ENCODE data around the gene KASH5. TPM values are rescaled to one million over a fixed set of nuclear protein-coding genes. Genes with fewer than 3 reads are reported as not detected.

Gene KASH5
- total and polyA plus RNA-seq, 2 experiments from 2014 or later = 0.44 TPM; not detected in 1

- H3K4me1 Mint-ChIP-seq = peaks cover 9% of the 10 kb centered on the region
- Histone ChIP-seq H2AFZ (no peak overlapping the region; the same call in 1 of the 2 replicates), H3K9me2 (ENCODE audit: insufficient read depth) (no peaks in the 10 kb centered on the region), H3K4me1 (ENCODE audit: insufficient read depth) (no peaks in the 10 kb centered on the region), H3K4me2 (no peak overlapping the region), H3K36me3 (ENCODE audit: insufficient read depth) (no peaks in the 10 kb centered on the region), H3K4me3 (no peak overlapping the region), H3K27me3 (ENCODE audit: insufficient read depth) (no peaks in the 10 kb centered on the region), H3F3A (replicated peaks; ENCODE audit: low read depth) (0 out of 2 replicates have a peak, but pooled peaks cover 3% of the 10 kb centered on the region), H3K27ac (ENCODE audit: low read depth) (no peak overlapping the region), H3K79me2 (replicated peaks; ENCODE audit: insufficient read depth) (no peaks in the 10 kb centered on the region), H4K20me1 (replicated peaks; ENCODE audit: insufficient read depth) (no peaks in the 10 kb centered on the region)
- H3K27me3 Mint-ChIP-seq (ENCODE audit: insufficient read depth, low read depth, poor library complexity) = peaks cover 19% of the 10 kb centered on the region
- no peaks in the 10 kb centered on the region; the same call in 2 of the 3 replicates for H3K36me3 Mint-ChIP-seq (ENCODE audit: low read depth)
- H3K27ac Mint-ChIP-seq = no peak overlapping the region
- 0 out of 3 replicates have a peak, but pooled peaks cover 2% of the 10 kb centered on the region for H3K9me3 Mint-ChIP-seq
- DNase-seq (ENCODE audit: low spot score) (no peak), ATAC-seq (no peak)
- no peak overlapping the region for H3K4me3 Mint-ChIP-seq
- TF ChIP-seq ZNF462 (CRISPR knock-in tag; IDR thresholded peaks at IDR 0.05) (no peak), POLR2AphosphoS5 (IDR thresholded peaks at IDR 0.05; ENCODE audit: low read depth) (no peak), CREB1 (CRISPR knock-in tag; IDR thresholded peaks at IDR 0.05; ENCODE audit: low read depth) (no peak), CTCF (conservative IDR thresholded peaks at IDR 0.05; ENCODE audit: low read depth in 2 of 2) (no peak), ZNF331 (CRISPR knock-in tag; IDR thresholded peaks at IDR 0.05; ENCODE audit: low read depth) (no peak), EZH2phosphoT487 (IDR thresholded peaks at IDR 0.05; ENCODE audit: unreplicated experiment) (no peak), NANOG (IDR thresholded peaks at IDR 0.05; ENCODE audit: borderline replicate concordance) (no peak), ZNF114 (CRISPR knock-in tag; IDR thresholded peaks at IDR 0.05) (no peak), REST (IDR thresholded peaks at IDR 0.05; ENCODE audit: unreplicated experiment) (no peak), EZH2 (IDR thresholded peaks at IDR 0.05; ENCODE audit: low read depth, unreplicated experiment) (no peak)
Measured at GRCh38 chr19:49389406-49389805, 1.4 kb downstream of the KASH5 start.

Data from GM23338 (cell line).